H9 (cell line): ENCODE data around the gene OR11H6. TPM values are rescaled to one million over a fixed set of nuclear protein-coding genes. Genes with fewer than 3 reads are reported as not detected.
"Not testable (repeated sequence)": the region's sequence is repeated elsewhere in the genome, so short reads cannot be mapped to it uniquely, and the experiment has no call there.

Experiments used
- DNase-seq: peaks from one replicate; pipeline ENCODE4 v3.0.0-alpha.2; 2017
- H2AFZ ChIP-seq: one replicate; pipeline ENCODE4 v1.6.1; 2013; ENCODE audit warnings: mild to moderate bottlenecking, low read length, control low read depth, moderate library complexity
- H2AK5ac ChIP-seq: 2 replicates; pipeline ENCODE4 v1.6.1; 2013; ENCODE audit warnings: low read length, control low read depth, mixed read lengths; ENCODE audit not compliant: insufficient read length
- H2BK120ac ChIP-seq: one replicate; pipeline ENCODE4 v1.6.1; 2013; ENCODE audit warnings: low read depth, mild to moderate bottlenecking, low read length, control low read depth, inconsistent platforms; ENCODE audit not compliant: poor library complexity, severe bottlenecking
- H2BK12ac ChIP-seq: 2 replicates; pipeline ENCODE4 v1.6.1; 2013; ENCODE audit warnings: low read length, control low read depth, mixed read lengths, low read depth; ENCODE audit not compliant: insufficient read length
- H2BK15ac ChIP-seq: 2 replicates; pipeline ENCODE4 v1.6.1; 2013; ENCODE audit warnings: low read depth, low read length, control low read depth
- H2BK20ac ChIP-seq: one replicate; pipeline ENCODE4 v1.6.1; 2013; ENCODE audit warnings: low read depth, mild to moderate bottlenecking, low read length, control low read depth, inconsistent platforms; ENCODE audit not compliant: poor library complexity, severe bottlenecking
- H2BK5ac ChIP-seq: 2 replicates; pipeline ENCODE4 v1.6.1; 2013; ENCODE audit warnings: low read length, control low read depth, mixed read lengths; ENCODE audit not compliant: insufficient read length
- H3K14ac ChIP-seq: 2 replicates; pipeline ENCODE4 v1.6.1; 2013; ENCODE audit warnings: low read length, control low read depth; ENCODE audit not compliant: insufficient read depth
- H3K18ac ChIP-seq: 2 replicates; pipeline ENCODE4 v1.6.1; 2013; ENCODE audit warnings: low read depth, mild to moderate bottlenecking, mixed read lengths, low read length, control low read depth; ENCODE audit not compliant: insufficient read length
- H3K23ac ChIP-seq: 2 replicates; pipeline ENCODE4 v1.6.1; 2013; ENCODE audit warnings: low read length, control low read depth, mixed read lengths, low read depth; ENCODE audit not compliant: insufficient read length
- H3K23me2 ChIP-seq: 2 replicates; pipeline ENCODE4 v1.6.1; 2013; ENCODE audit warnings: low read depth, mild to moderate bottlenecking, mixed read lengths, low read length, control low read depth; ENCODE audit not compliant: insufficient read length, poor library complexity, severe bottlenecking
- H3K27ac ChIP-seq: 2 replicates; pipeline ENCODE4 v1.5.1; 2013; ENCODE audit warnings: low read length, control low read depth, mixed read lengths, low read depth; ENCODE audit not compliant: insufficient read length
- H3K27me3 ChIP-seq: 2 replicates; pipeline ENCODE4 v1.6.1; 2013; ENCODE audit warnings: low read length, control low read depth, inconsistent platforms; ENCODE audit not compliant: insufficient read depth
- H3K4ac ChIP-seq: 2 replicates; pipeline ENCODE4 v1.6.1; 2013; ENCODE audit warnings: low read depth, mild to moderate bottlenecking, control low read depth, inconsistent platforms, low read length, moderate library complexity
- H3K4me1 ChIP-seq: 2 replicates; pipeline ENCODE4 v1.6.1; 2013; ENCODE audit warnings: low read length, control low read depth, inconsistent platforms; ENCODE audit not compliant: insufficient read depth
- H3K4me2 ChIP-seq: 2 replicates; pipeline ENCODE4 v1.6.1; 2013; ENCODE audit warnings: low read length, control low read depth, mixed read lengths; ENCODE audit not compliant: insufficient read length, insufficient read depth
- H3K56ac ChIP-seq: 2 replicates; pipeline ENCODE4 v1.6.1; 2013; ENCODE audit warnings: low read depth, mild to moderate bottlenecking, mixed read lengths, low read length, control low read depth; ENCODE audit not compliant: insufficient read length
- H3K79me1 ChIP-seq: 2 replicates; pipeline ENCODE4 v1.6.1; 2013; ENCODE audit warnings: low read depth, mild to moderate bottlenecking, moderate library complexity, low read length, control low read depth, inconsistent platforms; ENCODE audit not compliant: insufficient read depth, poor library complexity, severe bottlenecking
- H3K79me2 ChIP-seq: 2 replicates; pipeline ENCODE4 v1.6.1; 2013; ENCODE audit warnings: low read length, control low read depth, inconsistent platforms; ENCODE audit not compliant: insufficient read depth
- H3K9ac ChIP-seq: 2 replicates; pipeline ENCODE4 v1.6.1; 2013; ENCODE audit warnings: low read length, control low read depth, mixed read lengths; ENCODE audit not compliant: insufficient read length; ENCODE audit errors: extremely low read depth
- H3K9me3 ChIP-seq: one replicate; pipeline ENCODE4 v1.6.1; 2013; ENCODE audit warnings: low read depth, low read length, inconsistent platforms; ENCODE audit not compliant: control insufficient read depth
- H3T11ph ChIP-seq: one replicate; pipeline ENCODE4 v1.6.1; 2013; ENCODE audit warnings: mild to moderate bottlenecking, low read length, control low read depth, inconsistent platforms
- H4K20me1 ChIP-seq: one replicate; pipeline ENCODE4 v1.6.1; 2013; ENCODE audit not compliant: control insufficient read depth, insufficient read length, insufficient read depth
- H4K5ac ChIP-seq: 2 replicates; pipeline ENCODE4 v1.6.1; 2013; ENCODE audit warnings: low read depth, mild to moderate bottlenecking, mixed read lengths, low read length, control low read depth; ENCODE audit not compliant: insufficient read length
- H4K8ac ChIP-seq: replicated peaks from 2 replicates; pipeline ENCODE4 v1.6.1; 2013; ENCODE audit warnings: low read length, control low read depth, mixed read lengths, low read depth; ENCODE audit not compliant: insufficient read length
- H4K91ac ChIP-seq: 2 replicates; pipeline ENCODE4 v1.6.1; 2013; ENCODE audit warnings: low read depth, mild to moderate bottlenecking, moderate library complexity, mixed read lengths, low read length, control low read depth; ENCODE audit not compliant: insufficient read length
- H3K27ac Mint-ChIP-seq, 3 experiments: 2 replicates in 2 of 3; 3 replicates in 1 of 3; pipeline ENCODE4 v1.8.0; 2020 to 2021; ENCODE audit warnings: mixed read lengths in 3 of 3, mild to moderate bottlenecking in 1 of 3, moderate library complexity in 1 of 3
- H3K27me3 Mint-ChIP-seq: 2 replicates; pipeline ENCODE4 v1.8.0; 2021; ENCODE audit warnings: low read depth, mild to moderate bottlenecking, moderate library complexity, mixed read lengths
- H3K36me3 Mint-ChIP-seq, 3 experiments: 2 replicates in 2 of 3; 3 replicates in 1 of 3; pipeline ENCODE4 v1.8.0; 2020 to 2021; ENCODE audit warnings: low read depth in 3 of 3, mixed read lengths in 3 of 3; ENCODE audit not compliant: insufficient read depth in 1 of 3
- H3K4me1 Mint-ChIP-seq, 2 experiments: 2 replicates each; pipeline ENCODE4 v1.8.0; 2020; ENCODE audit warnings: mixed read lengths in 2 of 2
- H3K4me3 Mint-ChIP-seq, 2 experiments: 2 replicates in 1 of 2; 3 replicates in 1 of 2; pipeline ENCODE4 v1.8.0; 2020 to 2021; ENCODE audit warnings: mild to moderate bottlenecking in 2 of 2, mixed read lengths in 2 of 2, moderate library complexity in 1 of 2
- H3K9me3 Mint-ChIP-seq, 2 experiments: 2 replicates in 1 of 2; 3 replicates in 1 of 2; pipeline ENCODE4 v1.8.0; 2020; ENCODE audit warnings: mild to moderate bottlenecking in 2 of 2, mixed read lengths in 2 of 2, moderate library complexity in 1 of 2
- CTCF ChIP-seq: fragments of 200-600 bp; sonication (generic); conservative IDR thresholded peaks from 3 replicates; pipeline ENCODE4 v1.8.0; 2021; ENCODE audit warnings: antibody characterized with exemption, mild to moderate bottlenecking
- WGBS: extraction: QIAGEN DNeasy Blood & Tissue Kit; methylation state at CpG from one replicate; pipeline ENCODE4 v1.1.7; 2013; ENCODE audit warnings: missing lambda C conversion rate, low lambda C conversion rate, mixed read lengths; ENCODE audit not compliant: insufficient read length; ENCODE audit errors: extremely low coverage; 5-methylcytosine and 5-hydroxymethylcytosine counted together
- total RNA-seq: library from RNA; stranded (reverse); gene quantifications from 2 replicates; pipeline ENCODE4 v1.2.1, GENCODE V29; 2021

OR11H6 gene
- total RNA-seq, 1 experiment from 2014 or later, result not detected

GRCh38 chr14:20262642-20263128 lies 39.2 kb downstream of the OR11H6 start:
- no peak overlapping the region for H3K27ac Mint-ChIP-seq
- Histone ChIP-seq H3K56ac (no peak overlapping the region), H4K20me1 (no peaks in the 10 kb centered on the region), H2BK15ac (no peak overlapping the region), H3K23me2 (no peaks in the 10 kb centered on the region), H3K27ac (no peak overlapping the region), H3K18ac (no peak overlapping the region), H3K27me3 (no peaks in the 10 kb centered on the region), H3K4me2 (no peak overlapping the region), H3K4ac (no peak overlapping the region), H2AK5ac (no peak overlapping the region), H3K14ac (no peak overlapping the region), H4K8ac (no peak overlapping the region), H2AFZ (no peak overlapping the region), H2BK120ac (no peak overlapping the region), H3K4me1 (no peaks in the 10 kb centered on the region), H2BK12ac (no peak overlapping the region), H3K9ac (no peak overlapping the region), H2BK20ac (no peak overlapping the region), H3K79me1 (no peaks in the 10 kb centered on the region), H4K5ac (no peak overlapping the region), H2BK5ac (no peak overlapping the region), H4K91ac (no peak overlapping the region), H3K79me2 (no peaks in the 10 kb centered on the region), H3T11ph (no peak overlapping the region), H3K23ac (no peak overlapping the region), H3K9me3 (peaks cover 5% of the 10 kb centered on the region)
- no CpG with 5 or more reads among the region's 3 CpGs for WGBS
- H3K36me3 Mint-ChIP-seq, result peaks cover 0 to 9% (median 3%) of the 10 kb centered on the region in 3 experiments; a peak in 3 of 7 replicates
- no peak for DNase-seq
- no peak overlapping the region for H3K4me3 Mint-ChIP-seq
- no peaks in the 10 kb centered on the region; the same call in none of the 2 replicates for H3K27me3 Mint-ChIP-seq
- no peak for TF ChIP-seq CTCF
- no peaks in the 10 kb centered on the region for H3K4me1 Mint-ChIP-seq
- H3K9me3 Mint-ChIP-seq, result peaks cover 62 to 67% of the 10 kb centered on the region in 2 experiments

DNA sequence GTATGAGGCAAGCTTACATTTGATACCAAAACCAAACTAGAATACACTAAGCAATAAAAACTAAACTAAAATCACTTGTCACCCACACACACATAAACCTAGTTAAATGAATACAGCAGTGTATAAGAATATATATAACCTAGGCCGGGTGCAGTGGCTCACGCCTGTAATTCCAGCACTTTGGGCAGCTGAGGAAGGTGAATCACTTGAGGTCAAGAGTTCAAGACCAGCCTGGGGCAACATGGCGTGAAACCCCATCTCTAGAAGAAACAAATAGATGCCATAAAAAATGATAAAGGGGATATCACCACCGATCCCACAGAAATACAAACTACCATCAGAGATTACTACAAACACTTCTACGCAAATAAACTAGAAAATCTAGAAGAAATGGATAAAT lies 40.9 kb downstream of the OR11H6 start:
- not testable (repeated sequence) for H2BK12ac ChIP-seq, H3K79me2 ChIP-seq, H3K27ac Mint-ChIP-seq, H3K27me3 ChIP-seq, H2AFZ ChIP-seq, DNase-seq, H4K5ac ChIP-seq, H3K18ac ChIP-seq, H3K23ac ChIP-seq, H3K4me2 ChIP-seq, H2BK20ac ChIP-seq, H3K4ac ChIP-seq, H2BK15ac ChIP-seq, H4K91ac ChIP-seq, H3T11ph ChIP-seq, H3K23me2 ChIP-seq, H3K9ac ChIP-seq, H2BK120ac ChIP-seq, H3K36me3 Mint-ChIP-seq, H3K79me1 ChIP-seq, H2AK5ac ChIP-seq, H3K4me1 Mint-ChIP-seq, H4K8ac ChIP-seq, H4K20me1 ChIP-seq, H3K9me3 ChIP-seq, H3K14ac ChIP-seq, H3K4me3 Mint-ChIP-seq, H3K27ac ChIP-seq, H3K27me3 Mint-ChIP-seq, H3K4me1 ChIP-seq, H2BK5ac ChIP-seq, H3K56ac ChIP-seq
- WGBS, result no CpG with 5 or more reads among the region's 5 CpGs
- peaks cover 58 to 63% of the 10 kb centered on the region in 2 experiments for H3K9me3 Mint-ChIP-seq
